ENCODE measurements around the gene PRKAG2.

Gene PRKAG2

DNA sequence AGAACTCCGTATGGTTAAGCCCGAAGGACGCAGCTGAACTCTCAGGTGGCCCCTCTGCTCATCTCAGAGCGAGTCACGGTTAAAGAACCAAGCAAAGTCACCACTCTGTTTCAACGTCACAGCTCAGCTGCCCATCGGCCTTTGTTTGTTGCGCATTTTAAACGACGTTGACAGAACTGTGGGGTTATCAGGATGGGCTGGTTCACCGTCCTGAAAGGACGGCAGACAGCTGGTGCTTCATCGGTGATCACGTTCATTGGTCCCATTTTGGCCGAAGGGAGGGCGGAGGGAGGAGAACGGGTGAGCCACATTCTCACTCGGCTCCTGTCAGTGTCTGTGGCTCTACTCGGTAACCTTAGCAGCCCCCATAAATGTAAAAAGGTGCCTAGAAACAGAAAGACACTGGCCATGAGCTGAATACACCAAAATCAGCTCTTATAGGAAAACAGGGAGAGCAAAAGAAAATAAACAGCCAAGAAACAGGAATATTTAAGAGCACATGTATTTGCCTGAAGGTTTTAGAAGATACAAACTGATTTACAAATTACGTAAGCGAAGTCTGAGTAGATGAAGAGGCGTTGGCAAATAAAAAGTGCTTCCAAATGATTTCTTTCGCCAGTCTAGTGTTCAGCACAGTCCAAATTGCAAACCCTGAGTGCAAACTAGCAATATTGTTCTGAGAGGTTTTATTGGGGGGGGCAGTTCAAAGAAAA is 8.4 kb downstream of the PRKAG2 start:
- no peak for DNase-seq (ENCODE audit: low read depth, low spot score)
- no peak overlapping the region for H3K27ac ChIP-seq

DNA sequence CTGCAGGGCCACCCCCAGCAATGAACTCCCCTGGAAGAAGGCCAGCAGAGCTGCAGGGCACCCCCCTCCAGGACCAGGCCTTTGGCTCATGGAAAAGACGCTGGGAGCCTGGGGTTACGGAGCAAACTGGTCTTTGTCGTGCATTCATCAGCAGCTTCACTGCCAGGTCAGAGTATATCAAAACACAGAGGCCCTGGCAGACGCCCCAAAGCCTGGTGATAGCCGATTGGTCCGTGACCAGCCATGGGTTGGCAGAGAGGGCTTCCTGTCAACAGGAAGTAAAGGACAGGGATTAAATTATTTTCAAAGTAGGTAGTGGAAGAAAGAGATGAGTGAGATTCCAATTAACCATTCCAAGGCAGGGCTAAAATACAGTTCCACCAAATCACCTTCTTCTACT is 9.0 kb downstream of the PRKAG2 start:
- no peak for DNase-seq (ENCODE audit: low read depth, low spot score)
- no peak overlapping the region for H3K27ac ChIP-seq

DNA sequence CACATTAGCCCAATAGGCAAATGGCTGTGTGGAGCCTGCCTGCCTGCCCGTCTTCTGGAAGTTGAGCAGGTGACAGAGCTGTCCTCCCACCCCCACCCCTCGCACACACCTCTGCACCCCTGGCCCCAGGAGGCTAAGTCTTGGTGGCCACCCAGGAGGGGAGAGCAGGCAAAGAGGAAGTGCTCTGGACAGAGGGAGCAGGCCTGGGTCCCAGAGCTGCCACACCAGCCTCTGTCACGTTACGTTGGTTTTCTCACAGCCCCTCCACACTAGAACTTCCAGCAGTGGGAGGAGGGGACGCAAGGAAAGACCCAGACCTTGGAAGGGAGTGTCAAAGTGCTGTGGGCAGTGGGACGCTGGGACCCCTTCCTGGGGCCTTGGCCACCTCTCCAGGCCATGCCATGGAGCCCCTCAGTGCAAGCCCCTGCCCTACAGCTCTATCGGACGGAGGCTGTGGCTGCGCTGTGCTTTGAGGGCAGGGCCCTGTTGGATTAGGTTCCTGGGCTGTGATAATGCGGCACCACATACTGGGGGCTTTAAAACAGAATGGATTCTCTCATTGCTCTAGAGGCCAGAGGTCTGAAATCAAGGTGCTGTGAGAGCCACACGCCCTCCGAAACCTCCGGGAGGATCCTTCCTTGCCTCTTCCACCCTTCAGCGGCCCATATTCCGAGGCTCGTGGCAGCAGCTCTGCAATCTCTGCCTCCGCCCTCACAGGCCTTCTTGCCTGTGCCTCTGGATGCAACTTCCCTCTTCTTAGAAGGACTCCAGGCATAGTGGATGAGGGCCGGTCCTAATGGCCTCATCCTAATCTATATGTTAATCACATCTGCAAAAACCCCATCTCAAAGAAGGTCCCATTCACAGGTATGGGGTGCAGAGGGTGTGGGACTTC is 9.9 kb downstream of the PRKAG2 start:
- H3K27ac ChIP-seq: no peak overlapping the region
- no peak for DNase-seq (ENCODE audit: low read depth, low spot score)

DNA sequence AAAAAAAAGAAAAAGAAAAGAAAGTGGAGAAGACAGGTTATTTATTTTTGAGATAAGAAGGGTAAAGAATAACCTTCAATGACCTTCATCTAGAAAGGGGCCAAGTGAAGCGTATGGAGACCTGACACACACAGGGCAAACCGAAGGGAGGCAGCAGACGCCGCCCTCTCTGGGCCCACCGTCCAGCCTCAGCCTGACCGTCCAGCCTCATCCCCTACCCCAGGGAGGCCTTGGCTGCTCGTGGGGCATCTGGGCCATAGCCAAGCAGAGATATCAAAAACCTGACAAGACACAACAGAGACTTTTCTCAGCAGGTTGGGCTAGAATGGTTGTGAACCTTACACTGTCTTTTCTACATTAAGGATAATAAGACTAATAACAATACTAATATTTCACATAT is 10.9 kb downstream of the PRKAG2 start:
- no peak overlapping the region for H3K27ac ChIP-seq
- DNase-seq (ENCODE audit: low read depth, low spot score): no peak

DNA sequence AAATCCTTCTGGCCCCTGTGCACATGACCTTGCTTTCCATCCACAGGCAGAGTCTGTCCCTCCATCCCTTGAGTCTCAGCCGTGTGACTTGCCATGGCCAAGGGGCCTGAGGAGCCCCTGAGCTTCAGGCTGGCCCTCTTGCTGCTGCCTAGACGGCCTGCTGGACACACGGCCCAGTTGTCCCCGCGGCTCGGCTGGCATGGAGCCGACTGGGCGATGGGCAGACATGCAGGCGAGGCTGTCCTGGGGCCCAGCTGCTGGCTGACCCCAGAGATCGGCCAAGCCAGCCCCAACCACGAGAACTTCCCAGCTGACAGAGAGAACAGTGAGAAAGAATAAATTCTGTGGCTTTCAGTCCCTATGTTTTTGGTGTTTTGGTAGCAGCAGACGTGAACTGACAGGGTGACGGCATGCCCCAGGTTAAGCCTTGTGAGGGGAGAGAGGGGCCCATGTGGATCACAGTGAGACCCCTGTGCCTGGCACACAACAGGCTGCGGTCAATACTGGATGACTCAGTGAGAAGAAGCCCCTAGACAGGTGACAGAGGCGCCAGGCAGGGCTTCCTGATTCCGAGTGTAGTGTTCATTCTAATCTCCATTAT is 11.7 kb downstream of the PRKAG2 start:
- no peak for DNase-seq (ENCODE audit: low read depth, low spot score)
- H3K27ac ChIP-seq: no peak overlapping the region

DNA sequence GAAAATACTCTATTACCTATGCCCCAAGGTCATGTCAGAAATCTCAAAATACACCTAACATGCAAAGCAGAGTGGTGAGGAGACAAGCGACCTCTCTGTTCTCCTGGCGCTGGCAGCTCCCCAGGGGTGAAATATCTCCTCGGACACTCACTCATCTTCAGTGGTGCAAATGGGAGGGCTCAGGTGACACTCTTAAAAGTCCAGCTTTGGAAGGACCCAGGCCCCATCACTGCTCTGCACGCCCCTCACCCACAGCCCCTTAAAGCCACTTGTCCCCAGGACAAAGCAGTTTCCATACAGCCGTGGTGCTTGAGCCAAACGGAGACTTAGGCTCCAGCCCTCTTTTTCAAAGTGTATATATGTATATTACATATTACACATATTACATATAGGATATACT is 12.4 kb downstream of the PRKAG2 start:
- DNase-seq (ENCODE audit: low read depth, low spot score): no peak
- H3K27ac ChIP-seq: no peak overlapping the region

DNA sequence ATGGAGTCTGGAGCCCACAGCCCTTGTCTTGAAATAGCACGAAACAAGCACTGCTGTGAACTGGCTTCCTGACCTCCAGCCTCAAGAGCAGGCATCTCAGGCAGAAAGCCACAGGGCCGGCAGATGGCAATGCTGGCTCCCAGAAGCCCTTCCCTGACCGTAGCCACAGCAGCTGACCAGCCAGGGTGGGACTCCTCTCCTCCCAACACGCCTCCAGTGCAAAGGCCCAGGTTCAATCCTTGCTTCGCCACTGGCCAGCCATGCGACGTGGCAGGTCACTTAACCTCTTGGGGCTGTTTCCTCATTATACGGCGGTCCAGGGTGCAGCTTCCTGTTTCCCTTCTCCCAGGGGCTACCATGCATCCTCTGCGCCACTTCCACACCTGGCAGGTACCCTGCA is 12.8 kb downstream of the PRKAG2 start:
- H3K27ac ChIP-seq: no peak overlapping the region
- DNase-seq (ENCODE audit: low read depth, low spot score): no peak

DNA sequence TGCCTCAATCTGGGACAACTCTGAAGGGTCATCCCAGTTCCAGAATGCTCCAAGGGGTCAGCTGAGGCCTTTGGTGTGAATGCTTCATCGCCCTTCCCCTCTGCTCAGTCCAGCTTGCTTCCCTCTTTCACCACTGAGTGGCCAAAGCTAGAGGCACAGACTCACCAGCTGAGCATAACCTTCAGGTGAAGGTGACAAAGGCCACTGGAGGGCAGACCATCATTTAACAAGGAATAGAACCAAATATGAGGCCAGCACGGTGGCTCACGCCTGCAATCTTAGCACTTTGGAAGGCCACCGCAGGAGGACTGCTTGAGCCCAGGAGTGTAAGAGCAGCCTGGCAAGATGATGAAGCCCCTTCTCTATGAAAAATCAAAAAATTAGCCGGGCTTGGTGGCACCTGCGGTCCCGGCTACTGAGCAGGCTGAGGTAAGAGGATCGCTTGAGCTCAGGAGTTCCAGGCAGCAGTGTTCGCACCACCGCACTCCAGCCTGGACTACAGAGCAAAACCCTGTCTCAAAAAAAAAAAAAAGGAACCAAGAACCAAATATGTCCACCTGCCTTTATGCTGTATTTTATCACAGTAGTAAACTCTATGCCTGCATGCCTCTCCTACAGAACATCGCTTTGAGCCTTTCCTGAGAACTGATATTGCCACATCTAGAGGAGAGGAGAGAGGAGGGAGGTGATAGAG is 13.4 kb downstream of the PRKAG2 start:
- no peak for DNase-seq (ENCODE audit: low read depth, low spot score)
- no peak overlapping the region for H3K27ac ChIP-seq

DNA sequence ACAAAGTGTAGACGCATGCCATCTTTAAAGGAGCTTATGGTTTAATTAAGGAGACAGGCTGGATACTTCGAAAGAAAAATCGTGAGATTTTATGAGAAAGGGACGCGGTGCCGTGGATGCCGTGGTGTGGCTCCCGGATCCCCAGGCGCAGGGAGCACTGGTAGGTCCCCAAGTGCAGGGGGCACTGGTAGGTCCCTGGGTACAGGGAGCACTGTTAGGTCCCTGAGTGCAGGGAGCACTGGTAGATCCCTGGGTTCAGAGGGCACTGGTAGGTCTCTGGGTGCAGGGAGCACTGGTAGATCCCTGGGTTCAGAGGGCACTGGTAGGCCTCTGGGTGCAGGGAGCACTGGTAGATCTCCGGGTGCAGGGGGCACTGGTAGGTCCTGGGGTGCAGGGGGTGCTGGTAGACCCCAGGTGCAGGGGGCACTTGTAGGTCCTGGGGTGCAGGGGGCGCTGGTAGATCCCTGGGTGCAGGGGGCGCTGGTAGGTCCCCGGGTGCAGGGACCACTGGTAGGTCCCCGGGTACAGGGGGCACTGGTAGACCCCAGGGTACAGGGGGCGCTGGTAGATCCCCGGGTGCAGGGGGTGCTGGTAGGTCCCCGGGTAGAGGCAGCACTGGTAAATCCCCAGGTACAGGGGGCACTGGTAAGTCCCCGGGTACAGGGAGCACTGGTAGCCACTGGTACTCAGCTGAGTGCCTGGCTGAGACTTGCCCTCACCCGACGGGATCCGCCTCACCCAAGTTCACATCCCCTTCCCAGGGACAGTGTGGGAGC is 14.1 kb downstream of the PRKAG2 start:
- H3K27ac ChIP-seq: no peak overlapping the region
- DNase-seq (ENCODE audit: low read depth, low spot score): no peak

DNA sequence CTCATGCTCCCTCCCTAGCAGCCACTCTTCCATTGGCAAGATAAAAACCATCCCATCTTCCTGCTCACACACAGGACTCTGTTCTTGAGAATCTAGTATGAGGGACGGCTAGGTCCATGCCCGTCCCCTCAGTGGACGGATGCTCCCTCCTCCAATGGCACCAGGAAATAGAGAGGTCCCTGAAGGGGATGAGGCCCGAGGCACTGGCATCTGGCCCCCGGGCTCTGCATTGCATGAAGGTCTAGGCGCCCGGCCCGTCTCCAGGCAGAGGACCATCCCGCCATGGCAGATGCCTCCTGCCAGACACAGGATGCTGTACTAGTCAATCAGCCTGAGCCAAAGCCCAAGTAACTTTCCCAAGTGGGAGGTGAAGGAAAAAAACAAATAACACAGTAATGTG is 15.0 kb downstream of the PRKAG2 start:
- DNase-seq (ENCODE audit: low read depth, low spot score): no peak
- no peak overlapping the region for H3K27ac ChIP-seq

DNA sequence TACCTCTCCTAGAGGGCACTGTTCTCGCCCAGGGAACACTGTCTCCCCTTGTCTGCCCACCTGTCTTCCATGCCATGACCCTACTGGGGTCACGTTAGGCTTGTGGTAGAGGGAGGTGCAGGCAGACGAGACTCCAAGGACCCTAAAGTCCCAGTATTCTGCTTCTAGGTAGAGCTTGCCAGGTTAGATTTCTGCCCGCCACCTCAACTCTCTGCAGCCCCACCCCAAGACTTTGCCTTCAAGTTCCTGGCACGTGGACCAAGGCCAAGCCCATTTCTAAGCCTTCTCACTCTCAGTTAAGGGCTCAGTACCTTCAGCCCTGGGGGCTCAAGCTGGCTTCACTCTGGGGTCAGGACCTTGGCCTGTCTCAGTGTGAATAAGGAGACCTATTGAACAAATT is 16.1 kb downstream of the PRKAG2 start:
- no peak for DNase-seq (ENCODE audit: low read depth, low spot score)

DNA sequence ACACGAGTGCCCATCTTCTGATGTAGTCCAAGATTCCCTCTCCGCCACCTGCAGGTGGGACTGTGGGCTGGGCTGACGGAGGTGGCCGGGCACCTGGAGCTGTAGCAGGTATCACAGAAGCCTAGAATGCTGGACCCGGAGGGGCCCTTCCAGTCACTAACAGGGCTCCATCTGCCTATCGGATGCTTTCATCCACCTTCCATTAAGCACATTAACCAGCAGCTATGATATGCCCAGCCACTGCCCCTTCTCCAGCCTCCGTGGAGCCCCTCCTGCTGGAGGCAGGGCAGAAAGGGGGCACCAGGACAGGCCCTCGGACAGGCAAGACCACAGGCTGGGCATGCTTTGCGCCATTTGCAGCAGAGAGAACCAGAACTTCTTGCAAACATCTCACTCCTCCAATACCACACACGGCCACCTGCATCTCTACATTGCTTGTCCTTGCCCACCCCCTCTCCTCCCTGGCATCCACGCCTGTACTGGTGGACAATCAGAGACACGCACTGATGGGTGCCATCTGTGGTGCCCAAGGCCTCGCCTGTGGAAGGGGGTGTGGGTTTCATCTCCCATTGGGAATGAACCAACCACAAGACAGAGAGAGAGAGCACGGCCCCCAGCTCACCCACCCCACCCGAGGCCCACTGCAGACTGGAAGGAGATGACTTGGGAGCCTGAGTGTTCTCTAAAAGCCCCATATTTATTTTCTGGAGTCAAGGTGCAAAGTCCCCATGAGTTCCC is 16.8 kb downstream of the PRKAG2 start:
- DNase-seq (ENCODE audit: low read depth, low spot score): no peak
- no peak overlapping the region for H3K27ac ChIP-seq

More for the DNA sequence above, 16.1 kb downstream of the PRKAG2 start:
- no peak overlapping the region for H3K27ac ChIP-seq

DNA sequence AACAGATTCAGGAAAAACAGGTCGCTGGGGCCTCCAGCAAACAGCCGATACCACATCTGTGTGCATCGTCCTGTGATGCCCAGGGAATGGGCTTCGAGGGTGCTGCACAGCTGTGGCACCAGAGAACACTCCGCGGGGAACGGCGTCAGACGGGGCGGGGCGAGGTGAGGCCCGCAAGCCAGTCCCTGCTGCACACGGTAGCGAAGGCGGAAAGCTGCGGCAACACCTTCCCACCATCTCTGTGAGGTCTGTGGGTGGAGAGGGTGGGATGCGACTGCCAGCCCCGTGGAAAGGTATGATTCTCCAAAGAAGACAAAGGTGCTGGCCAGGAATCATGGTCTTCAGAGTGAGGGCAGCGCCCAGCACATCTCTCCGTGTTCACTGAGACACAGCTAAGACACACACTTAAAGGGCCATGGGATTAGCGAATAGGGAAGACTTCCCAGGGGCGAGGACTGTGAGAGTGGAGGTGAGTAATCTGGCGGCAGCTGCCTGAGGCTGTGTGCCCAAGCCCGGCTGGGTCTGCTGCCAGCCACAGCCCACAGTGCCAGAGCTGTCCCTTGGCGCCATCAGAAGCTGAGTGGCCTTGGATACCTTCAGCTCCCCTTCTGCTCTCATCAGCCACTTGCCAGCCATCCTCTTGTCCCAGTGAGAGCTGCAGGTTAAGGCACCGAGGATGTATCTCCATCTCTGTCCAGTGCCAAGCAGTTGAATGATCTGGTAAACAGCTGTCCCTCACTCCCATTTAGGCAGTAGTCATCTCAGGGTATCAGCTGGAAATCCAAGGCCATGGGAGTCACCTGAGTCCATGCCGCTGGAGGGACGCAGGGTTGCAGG is 17.6 kb downstream of the PRKAG2 start:
- no peak for DNase-seq (ENCODE audit: low read depth, low spot score)
- H3K27ac ChIP-seq: no peak overlapping the region

DNA sequence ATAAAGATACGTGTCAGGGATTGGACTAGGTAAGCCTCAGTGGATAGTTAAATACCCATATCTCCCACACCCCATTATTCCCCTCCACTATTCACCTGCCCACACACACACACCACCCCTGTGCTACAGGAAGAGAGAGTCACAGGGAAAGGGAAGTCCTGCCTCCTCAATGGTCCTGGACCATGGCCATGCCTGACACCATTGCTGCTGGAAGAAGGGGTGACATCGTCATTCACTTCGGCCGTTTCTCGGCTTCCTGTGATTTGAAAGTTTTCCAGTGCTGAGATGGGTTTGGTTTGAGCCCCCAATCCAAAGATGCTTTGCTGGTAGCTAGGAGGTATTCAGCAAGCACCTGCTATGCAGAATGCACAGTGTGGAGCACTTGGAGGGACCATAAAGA is 18.5 kb downstream of the PRKAG2 start:
- H3K27ac ChIP-seq: no peak overlapping the region
- DNase-seq (ENCODE audit: low read depth, low spot score): no peak

DNA sequence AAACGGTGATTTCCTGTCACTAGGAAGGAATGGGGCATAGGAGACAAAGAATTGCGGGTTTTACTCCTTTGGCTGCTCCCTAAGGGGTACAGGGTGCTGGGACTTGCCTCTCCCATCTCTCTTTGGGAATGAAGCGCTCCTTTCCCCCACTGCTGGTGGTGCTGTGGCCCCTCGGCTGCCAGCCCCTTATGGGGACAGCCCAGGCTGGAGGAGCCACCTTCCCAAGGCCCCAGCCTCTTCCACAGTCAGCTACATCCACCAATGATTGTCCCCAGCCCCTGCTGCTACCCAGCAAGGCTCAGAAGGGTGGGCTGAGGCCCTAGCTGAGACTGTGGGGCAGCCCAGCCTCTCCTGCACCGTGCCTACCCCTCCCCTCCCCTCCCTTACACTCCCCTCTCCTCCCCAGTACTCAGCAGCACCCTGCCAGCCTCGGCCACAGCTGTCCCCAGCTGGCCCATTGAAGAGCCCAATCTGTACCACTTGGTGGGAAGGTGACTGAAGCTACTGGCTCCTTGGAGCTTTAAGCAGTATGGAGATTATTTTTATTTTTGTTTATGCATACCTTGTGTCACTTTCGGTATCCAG is 19.0 kb downstream of the PRKAG2 start:
- no peak for DNase-seq (ENCODE audit: low read depth, low spot score)
- H3K27ac ChIP-seq: no peak overlapping the region

DNA sequence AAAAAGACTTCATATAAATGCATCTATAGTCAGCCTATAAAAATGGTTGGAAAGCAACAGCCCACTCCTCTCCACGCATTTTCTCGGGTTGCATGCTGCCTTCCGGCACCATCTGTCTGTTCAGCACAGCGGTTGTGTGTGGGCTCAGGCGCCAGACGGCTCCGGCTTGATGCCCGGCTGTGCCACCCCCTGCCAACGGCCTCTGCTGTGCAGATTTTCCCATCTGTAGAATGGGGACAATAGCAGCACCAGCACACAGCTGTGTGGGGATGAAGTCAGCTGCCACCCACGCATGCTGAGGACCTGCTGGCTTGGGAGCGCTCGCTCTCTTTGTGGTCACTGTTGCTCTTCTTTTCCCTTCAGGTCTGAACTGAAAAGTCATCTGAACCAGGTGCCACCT is 19.5 kb downstream of the PRKAG2 start:
- no peak for DNase-seq (ENCODE audit: low read depth, low spot score)
- H3K27ac ChIP-seq: no peak overlapping the region

DNA sequence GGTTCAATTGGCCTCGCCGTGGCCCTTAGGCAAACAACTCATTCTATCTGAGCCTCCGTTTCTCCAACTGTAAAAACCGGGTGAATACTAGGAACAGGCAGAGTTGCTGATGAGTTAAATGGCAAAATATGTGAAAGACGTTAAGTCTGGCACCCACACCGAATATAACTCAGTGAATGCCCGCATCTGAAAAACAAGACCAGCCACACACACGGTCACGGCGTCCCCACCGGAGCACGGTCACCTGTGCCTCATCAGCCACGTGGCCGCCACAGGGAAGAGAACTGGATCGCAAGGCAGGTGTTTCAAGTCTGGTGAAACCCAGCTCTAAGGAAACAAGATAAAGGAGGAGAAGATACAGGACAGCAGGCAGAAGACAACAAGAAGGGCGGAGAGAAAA is 20.4 kb downstream of the PRKAG2 start:
- H3K27ac ChIP-seq: no peak overlapping the region
- no peak for DNase-seq (ENCODE audit: low read depth, low spot score)

DNA sequence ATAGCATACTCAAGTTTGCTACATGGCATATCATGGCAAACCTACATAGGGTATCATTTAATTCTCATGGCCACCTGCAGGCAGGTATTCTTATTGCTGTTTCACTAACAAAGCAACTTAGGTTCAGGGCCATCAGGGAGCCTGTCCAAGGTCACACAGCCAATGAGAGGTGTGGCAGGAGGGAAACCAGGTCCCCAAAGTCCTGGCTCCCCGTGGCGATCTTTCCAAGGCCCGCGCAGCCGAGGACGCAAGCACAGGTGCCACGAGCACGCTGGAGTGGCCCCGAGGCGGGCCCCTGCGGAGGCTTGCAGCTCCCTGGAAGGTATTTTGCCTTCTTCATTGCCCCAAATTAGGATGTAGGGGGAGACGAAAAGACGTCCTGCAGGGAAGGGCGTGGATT is 20.8 kb downstream of the PRKAG2 start:
- DNase-seq (ENCODE audit: low read depth, low spot score): no peak

More for the DNA sequence above, 20.8 kb downstream of the PRKAG2 start:
- H3K27ac ChIP-seq: no peak overlapping the region

Data from epithelial cell of prostate (primary cell).